Testis (tissue), 5 donors: ENCODE results near the gene KRTAP21-2. TPM values are rescaled to one million over a fixed set of nuclear protein-coding genes. Genes with fewer than 3 reads are reported as not detected.

ENCODE experiments used
- DNase-seq: peaks from one replicate; pipeline ENCODE4 v3.0.0-alpha.2; 2019
- H3K27ac ChIP-seq, 2 donors: fragments of 200-600 bp; sonication (generic); one replicate each; pipeline ENCODE4 v1.5.1; 2019
- H3K27me3 ChIP-seq: fragments of 200-600 bp; sonication (generic); one replicate; pipeline ENCODE4 v1.5.1; 2019
- H3K36me3 ChIP-seq: fragments of 200-600 bp; sonication (generic); one replicate; pipeline ENCODE4 v1.5.1; 2017; ENCODE audit warnings: low read depth; ENCODE audit errors: missing control alignments
- H3K4me1 ChIP-seq: fragments of 200-600 bp; sonication (generic); one replicate; pipeline ENCODE4 v1.5.1; 2019
- H3K4me3 ChIP-seq, 2 donors: fragments of 200-600 bp; sonication (generic); one replicate each; pipeline ENCODE4 v1.5.1; 2017 to 2019
- H3K9me3 ChIP-seq: fragments of 200-600 bp; sonication (generic); one replicate; pipeline ENCODE4 v1.5.1; 2017
- POLR2A ChIP-seq: fragments of 450-650 bp; IDR thresholded peaks from one replicate; pipeline ENCODE4 v1.6.1; 2017; ENCODE audit warnings: antibody characterized with exemption, mild to moderate bottlenecking, moderate library complexity
- WGBS, 2 donors: methylation state at CpG; one replicate each; pipeline ENCODE4 v1.1.5; 2018; 5-methylcytosine and 5-hydroxymethylcytosine counted together
- intact Hi-C: fragments of 100-400 bp; cut with DNase I; formaldehyde crosslinking; loops from one replicate; pipeline ENCODE4 v1.15.1; 2023; ENCODE audit warnings: low total_unique reads
- long read RNA-seq, 2 donors: transcript quantifications; one replicate each; lab custom pipeline, GENCODE V29; 2026
- polyA plus RNA-seq: library from polyadenylated mRNA; stranded (reverse); fragments of 350-450 nt; fragmentation: Illumina TruSeq; extraction: RNeasy Lipid Tissue Mini Kit (QIAGEN cat#74804); gene quantifications from one replicate; pipeline ENCODE4 v1.2.3, GENCODE V29; 2014; ENCODE audit warnings: low read depth, low replicate concordance; ENCODE audit not compliant: insufficient read depth
- total RNA-seq, 2 donors: library from RNA; depleted of rRNA; stranded (reverse); fragments of >200 nt; gene quantifications; one replicate each; pipeline ENCODE4 v1.2.3, GENCODE V29; 2016
- TF ChIP-seq, protein P1 (sequence below), 3 experiments: fragments of 450-650 bp in 2 of 3; fragments of 200-600 bp in 1 of 3; sonication (generic) in 1 of 3; IDR thresholded peaks; one replicate each; pipeline ENCODE4 v1.5.1; 2016 to 2019; ENCODE audit warnings: antibody characterized with exemption in 3 of 3, mild to moderate bottlenecking in 2 of 3, moderate library complexity in 1 of 3

The KRTAP21-2 gene
- total RNA-seq (1 to 10 TPM in 1 of 2 donors, not detected in 1; 1.4 TPM), polyA plus RNA-seq (2.5 TPM)
- long read RNA-seq, donor 1, result 0 reads
- long read RNA-seq, donor 2, result 0 reads

DNA sequence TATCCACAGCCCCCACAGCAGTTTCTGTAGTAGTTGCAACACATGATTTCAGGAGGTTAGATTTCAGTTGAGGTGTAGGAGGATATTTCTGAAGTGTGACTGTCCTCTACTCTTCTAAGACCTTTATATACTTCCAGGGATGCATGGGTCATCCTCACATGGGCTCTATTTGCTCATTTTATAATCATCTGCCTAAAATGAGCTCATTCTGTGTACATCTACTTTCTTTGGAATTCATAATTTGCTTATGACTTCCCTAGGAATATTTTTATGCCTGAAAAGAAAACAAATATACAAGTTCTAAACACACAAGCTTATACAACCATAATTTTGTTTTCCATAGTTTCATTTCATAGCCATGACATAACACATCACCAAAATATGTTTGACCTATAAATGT lies at the start of gene KRTAP21-2:
KRTAP21-2 (minus strand) TSS at position 101 of the 400 bp plus-strand sequence; CDS start at position 44, 57 bp downstream.
- H3K27ac ChIP-seq, result no peak within 1 kb of the TSS
- no peaks in the 10 kb centered on the region for H3K27me3 ChIP-seq
- no peaks in the 10 kb centered on the region for H3K9me3 ChIP-seq
- no peaks in the 10 kb centered on the region for H3K4me1 ChIP-seq
- TF ChIP-seq, protein P1, sequence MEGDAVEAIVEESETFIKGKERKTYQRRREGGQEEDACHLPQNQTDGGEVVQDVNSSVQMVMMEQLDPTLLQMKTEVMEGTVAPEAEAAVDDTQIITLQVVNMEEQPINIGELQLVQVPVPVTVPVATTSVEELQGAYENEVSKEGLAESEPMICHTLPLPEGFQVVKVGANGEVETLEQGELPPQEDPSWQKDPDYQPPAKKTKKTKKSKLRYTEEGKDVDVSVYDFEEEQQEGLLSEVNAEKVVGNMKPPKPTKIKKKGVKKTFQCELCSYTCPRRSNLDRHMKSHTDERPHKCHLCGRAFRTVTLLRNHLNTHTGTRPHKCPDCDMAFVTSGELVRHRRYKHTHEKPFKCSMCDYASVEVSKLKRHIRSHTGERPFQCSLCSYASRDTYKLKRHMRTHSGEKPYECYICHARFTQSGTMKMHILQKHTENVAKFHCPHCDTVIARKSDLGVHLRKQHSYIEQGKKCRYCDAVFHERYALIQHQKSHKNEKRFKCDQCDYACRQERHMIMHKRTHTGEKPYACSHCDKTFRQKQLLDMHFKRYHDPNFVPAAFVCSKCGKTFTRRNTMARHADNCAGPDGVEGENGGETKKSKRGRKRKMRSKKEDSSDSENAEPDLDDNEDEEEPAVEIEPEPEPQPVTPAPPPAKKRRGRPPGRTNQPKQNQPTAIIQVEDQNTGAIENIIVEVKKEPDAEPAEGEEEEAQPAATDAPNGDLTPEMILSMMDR (IDR thresholded peaks at IDR 0.05), result no peak
- TF ChIP-seq POLR2A, result no peak
- no peak within 1 kb of the TSS for H3K4me3 ChIP-seq
- no peaks in the 10 kb centered on the region for H3K36me3 ChIP-seq
- no peak for DNase-seq
- intact Hi-C loops, result no loop called here

- H3K4me3 ChIP-seq, result no peak overlapping the region
- TF ChIP-seq POLR2A, result no peak
- H3K9me3 ChIP-seq, result no peaks in the 10 kb centered on the region
- WGBS, 2 donors, result 69 to 80% methylated on average over 2 of the region's 2 CpGs
- no peaks in the 10 kb centered on the region for H3K4me1 ChIP-seq
- no peaks in the 10 kb centered on the region for H3K36me3 ChIP-seq
- no peak for DNase-seq
- H3K27ac ChIP-seq, result no peak overlapping the region
- no peaks in the 10 kb centered on the region for H3K27me3 ChIP-seq
- intact Hi-C loops, result no loop called here
Measured at GRCh38 chr21:30793581-30794314, 46.7 kb upstream of the KRTAP21-2 start.

DNA sequence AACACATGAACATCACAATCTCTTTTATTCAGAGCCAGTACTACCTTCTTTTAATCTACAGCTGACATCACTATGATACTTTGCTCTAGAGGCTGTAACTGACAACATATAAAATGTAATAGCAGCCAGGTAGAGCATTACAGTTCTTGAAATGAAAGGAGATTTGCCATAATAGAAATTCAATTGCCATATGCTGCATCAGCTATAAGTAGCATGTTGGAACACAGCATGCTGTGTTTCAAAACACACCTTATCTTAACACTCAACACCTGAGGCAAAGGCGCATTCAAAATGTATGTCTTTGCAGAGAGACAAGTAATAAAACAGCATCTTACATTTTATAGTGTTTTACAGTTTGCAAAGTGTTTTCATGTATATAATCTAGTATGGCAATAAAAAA lies 32.2 kb upstream of the KRTAP21-2 start:
- H3K27ac ChIP-seq, result no peak overlapping the region
- TF ChIP-seq, protein P1 (IDR thresholded peaks at IDR 0.05), result no peak
- no peak for TF ChIP-seq POLR2A
- H3K9me3 ChIP-seq, result no peaks in the 10 kb centered on the region
- DNase-seq, result no peak
- no peak overlapping the region for H3K4me3 ChIP-seq
- no peaks in the 10 kb centered on the region for H3K4me1 ChIP-seq
- WGBS, 2 donors, result 93 to 94% methylated on average over 1 of the region's 1 CpG
- no peaks in the 10 kb centered on the region for H3K27me3 ChIP-seq
- no peaks in the 10 kb centered on the region for H3K36me3 ChIP-seq
- intact Hi-C loops, result no loop called here

DNA sequence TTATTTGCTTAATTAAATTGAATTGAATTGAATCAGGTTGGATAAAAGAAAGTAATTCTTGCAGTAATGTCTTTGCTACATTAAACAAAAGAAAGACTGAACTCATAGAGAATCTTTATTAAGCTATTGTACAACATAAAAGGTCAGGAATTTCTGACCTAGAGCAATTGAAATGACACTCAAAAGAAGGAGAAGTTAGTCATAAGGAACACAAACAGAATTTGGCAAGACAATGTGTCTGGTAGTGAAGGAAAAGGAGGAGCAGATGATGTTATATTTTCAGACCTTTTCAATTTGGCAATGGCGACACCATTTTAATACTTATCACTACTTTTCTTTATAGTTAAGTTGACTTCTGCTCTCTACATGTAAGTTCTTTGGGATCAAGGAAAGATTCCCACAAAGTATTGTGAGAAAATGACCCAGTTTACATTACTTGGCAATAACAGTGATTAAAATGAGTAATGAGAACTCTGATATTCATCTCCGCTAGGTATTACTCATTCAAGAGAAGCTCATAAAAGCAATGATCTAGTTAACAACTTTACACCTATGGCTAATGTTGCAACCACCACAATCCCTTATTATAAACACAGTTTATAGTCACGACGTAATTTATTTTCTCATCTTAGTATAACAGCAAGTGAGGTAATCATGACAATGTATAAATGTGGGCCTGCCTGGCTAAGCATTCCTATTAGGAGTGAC lies 22.8 kb upstream of the KRTAP21-2 start:
- no peak for DNase-seq
- 91% methylated on average over 4 of the region's 4 CpGs for WGBS, 2 donors
- H3K9me3 ChIP-seq, result no peaks in the 10 kb centered on the region
- intact Hi-C loops, result no loop called here
- H3K4me3 ChIP-seq, result no peak overlapping the region
- H3K27ac ChIP-seq, result no peak overlapping the region
- H3K27me3 ChIP-seq, result no peaks in the 10 kb centered on the region
- H3K4me1 ChIP-seq, result no peaks in the 10 kb centered on the region
- no peaks in the 10 kb centered on the region for H3K36me3 ChIP-seq
- no peak for TF ChIP-seq POLR2A
- TF ChIP-seq, protein P1 (IDR thresholded peaks at IDR 0.05), result no peak

DNA sequence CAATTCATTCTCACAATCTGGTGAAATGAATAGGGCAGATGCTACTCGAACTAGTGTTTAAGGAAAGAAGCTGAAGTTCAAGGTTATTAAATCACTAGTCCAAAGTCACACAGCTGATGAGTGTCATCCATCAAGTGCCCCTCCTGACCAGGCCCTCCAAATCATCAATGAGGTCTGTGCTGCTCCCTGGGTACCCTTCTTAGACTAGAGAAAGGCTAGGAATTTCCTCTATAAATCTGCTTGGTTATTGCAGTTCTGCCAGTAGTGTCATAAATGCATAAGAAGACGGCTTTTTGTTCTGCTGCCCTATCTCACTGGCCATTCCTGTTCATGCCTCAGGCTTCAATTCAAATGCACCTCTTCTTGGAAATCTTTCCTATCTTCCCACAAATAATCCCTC lies 13.7 kb upstream of the KRTAP21-2 start:
- intact Hi-C loops, result no loop called here
- Histone ChIP-seq H3K27me3 (no peaks in the 10 kb centered on the region), H3K27ac (no peak overlapping the region), H3K4me1 (no peaks in the 10 kb centered on the region), H3K36me3 (no peaks in the 10 kb centered on the region), H3K4me3 (no peak overlapping the region), H3K9me3 (no peaks in the 10 kb centered on the region)
- no peak for DNase-seq
- TF ChIP-seq, protein P1 (IDR thresholded peaks at IDR 0.05), result no peak
- TF ChIP-seq POLR2A, result no peak
- 62 to 65% methylated on average over 2 of the region's 2 CpGs for WGBS, 2 donors
